H9 (cell line): ENCODE measurements around the gene CHMP1A. TPM values are rescaled to one million over a fixed set of nuclear protein-coding genes. Genes with fewer than 3 reads are reported as not detected.
A peak's percentile ranks its signal among the peaks of the same experiment; 100 is the strongest.
"Not testable (repeated sequence)": the region's sequence is repeated elsewhere in the genome, so short reads cannot be mapped to it uniquely, and the experiment has no call there.

ENCODE experiments used
- DNase-seq: peaks from one replicate; pipeline ENCODE4 v3.0.0-alpha.2; 2017
- H2AFZ ChIP-seq: one replicate; pipeline ENCODE4 v1.6.1; 2013; ENCODE audit warnings: mild to moderate bottlenecking, low read length, control low read depth, moderate library complexity
- H2AK5ac ChIP-seq: 2 replicates; pipeline ENCODE4 v1.6.1; 2013; ENCODE audit warnings: low read length, control low read depth, mixed read lengths; ENCODE audit not compliant: insufficient read length
- H2BK120ac ChIP-seq: one replicate; pipeline ENCODE4 v1.6.1; 2013; ENCODE audit warnings: low read depth, mild to moderate bottlenecking, low read length, control low read depth, inconsistent platforms; ENCODE audit not compliant: poor library complexity, severe bottlenecking
- H2BK12ac ChIP-seq: 2 replicates; pipeline ENCODE4 v1.6.1; 2013; ENCODE audit warnings: low read length, control low read depth, mixed read lengths, low read depth; ENCODE audit not compliant: insufficient read length
- H2BK15ac ChIP-seq: 2 replicates; pipeline ENCODE4 v1.6.1; 2013; ENCODE audit warnings: low read depth, low read length, control low read depth
- H2BK20ac ChIP-seq: one replicate; pipeline ENCODE4 v1.6.1; 2013; ENCODE audit warnings: low read depth, mild to moderate bottlenecking, low read length, control low read depth, inconsistent platforms; ENCODE audit not compliant: poor library complexity, severe bottlenecking
- H2BK5ac ChIP-seq: 2 replicates; pipeline ENCODE4 v1.6.1; 2013; ENCODE audit warnings: low read length, control low read depth, mixed read lengths; ENCODE audit not compliant: insufficient read length
- H3K14ac ChIP-seq: 2 replicates; pipeline ENCODE4 v1.6.1; 2013; ENCODE audit warnings: low read length, control low read depth; ENCODE audit not compliant: insufficient read depth
- H3K18ac ChIP-seq: 2 replicates; pipeline ENCODE4 v1.6.1; 2013; ENCODE audit warnings: low read depth, mild to moderate bottlenecking, mixed read lengths, low read length, control low read depth; ENCODE audit not compliant: insufficient read length
- H3K23ac ChIP-seq: 2 replicates; pipeline ENCODE4 v1.6.1; 2013; ENCODE audit warnings: low read length, control low read depth, mixed read lengths, low read depth; ENCODE audit not compliant: insufficient read length
- H3K23me2 ChIP-seq: 2 replicates; pipeline ENCODE4 v1.6.1; 2013; ENCODE audit warnings: low read depth, mild to moderate bottlenecking, mixed read lengths, low read length, control low read depth; ENCODE audit not compliant: insufficient read length, poor library complexity, severe bottlenecking
- H3K27ac ChIP-seq: 2 replicates; pipeline ENCODE4 v1.5.1; 2013; ENCODE audit warnings: low read length, control low read depth, mixed read lengths, low read depth; ENCODE audit not compliant: insufficient read length
- H3K27me3 ChIP-seq: 2 replicates; pipeline ENCODE4 v1.6.1; 2013; ENCODE audit warnings: low read length, control low read depth, inconsistent platforms; ENCODE audit not compliant: insufficient read depth
- H3K4ac ChIP-seq: 2 replicates; pipeline ENCODE4 v1.6.1; 2013; ENCODE audit warnings: low read depth, mild to moderate bottlenecking, control low read depth, inconsistent platforms, low read length, moderate library complexity
- H3K4me1 ChIP-seq: 2 replicates; pipeline ENCODE4 v1.6.1; 2013; ENCODE audit warnings: low read length, control low read depth, inconsistent platforms; ENCODE audit not compliant: insufficient read depth
- H3K4me2 ChIP-seq: 2 replicates; pipeline ENCODE4 v1.6.1; 2013; ENCODE audit warnings: low read length, control low read depth, mixed read lengths; ENCODE audit not compliant: insufficient read length, insufficient read depth
- H3K56ac ChIP-seq: 2 replicates; pipeline ENCODE4 v1.6.1; 2013; ENCODE audit warnings: low read depth, mild to moderate bottlenecking, mixed read lengths, low read length, control low read depth; ENCODE audit not compliant: insufficient read length
- H3K79me1 ChIP-seq: 2 replicates; pipeline ENCODE4 v1.6.1; 2013; ENCODE audit warnings: low read depth, mild to moderate bottlenecking, moderate library complexity, low read length, control low read depth, inconsistent platforms; ENCODE audit not compliant: insufficient read depth, poor library complexity, severe bottlenecking
- H3K79me2 ChIP-seq: 2 replicates; pipeline ENCODE4 v1.6.1; 2013; ENCODE audit warnings: low read length, control low read depth, inconsistent platforms; ENCODE audit not compliant: insufficient read depth
- H3K9ac ChIP-seq: 2 replicates; pipeline ENCODE4 v1.6.1; 2013; ENCODE audit warnings: low read length, control low read depth, mixed read lengths; ENCODE audit not compliant: insufficient read length; ENCODE audit errors: extremely low read depth
- H3K9me3 ChIP-seq: one replicate; pipeline ENCODE4 v1.6.1; 2013; ENCODE audit warnings: low read depth, low read length, inconsistent platforms; ENCODE audit not compliant: control insufficient read depth
- H3T11ph ChIP-seq: one replicate; pipeline ENCODE4 v1.6.1; 2013; ENCODE audit warnings: mild to moderate bottlenecking, low read length, control low read depth, inconsistent platforms
- H4K20me1 ChIP-seq: one replicate; pipeline ENCODE4 v1.6.1; 2013; ENCODE audit not compliant: control insufficient read depth, insufficient read length, insufficient read depth
- H4K5ac ChIP-seq: 2 replicates; pipeline ENCODE4 v1.6.1; 2013; ENCODE audit warnings: low read depth, mild to moderate bottlenecking, mixed read lengths, low read length, control low read depth; ENCODE audit not compliant: insufficient read length
- H4K8ac ChIP-seq: replicated peaks from 2 replicates; pipeline ENCODE4 v1.6.1; 2013; ENCODE audit warnings: low read length, control low read depth, mixed read lengths, low read depth; ENCODE audit not compliant: insufficient read length
- H4K91ac ChIP-seq: 2 replicates; pipeline ENCODE4 v1.6.1; 2013; ENCODE audit warnings: low read depth, mild to moderate bottlenecking, moderate library complexity, mixed read lengths, low read length, control low read depth; ENCODE audit not compliant: insufficient read length
- H3K27ac Mint-ChIP-seq, 3 experiments: 2 replicates in 2 of 3; 3 replicates in 1 of 3; pipeline ENCODE4 v1.8.0; 2020 to 2021; ENCODE audit warnings: mixed read lengths in 3 of 3, mild to moderate bottlenecking in 1 of 3, moderate library complexity in 1 of 3
- H3K27me3 Mint-ChIP-seq: 2 replicates; pipeline ENCODE4 v1.8.0; 2021; ENCODE audit warnings: low read depth, mild to moderate bottlenecking, moderate library complexity, mixed read lengths
- H3K36me3 Mint-ChIP-seq, 3 experiments: 2 replicates in 2 of 3; 3 replicates in 1 of 3; pipeline ENCODE4 v1.8.0; 2020 to 2021; ENCODE audit warnings: low read depth in 3 of 3, mixed read lengths in 3 of 3; ENCODE audit not compliant: insufficient read depth in 1 of 3
- H3K4me1 Mint-ChIP-seq, 2 experiments: 2 replicates each; pipeline ENCODE4 v1.8.0; 2020; ENCODE audit warnings: mixed read lengths in 2 of 2
- H3K4me3 Mint-ChIP-seq, 2 experiments: 2 replicates in 1 of 2; 3 replicates in 1 of 2; pipeline ENCODE4 v1.8.0; 2020 to 2021; ENCODE audit warnings: mild to moderate bottlenecking in 2 of 2, mixed read lengths in 2 of 2, moderate library complexity in 1 of 2
- H3K9me3 Mint-ChIP-seq, 2 experiments: 2 replicates in 1 of 2; 3 replicates in 1 of 2; pipeline ENCODE4 v1.8.0; 2020; ENCODE audit warnings: mild to moderate bottlenecking in 2 of 2, mixed read lengths in 2 of 2, moderate library complexity in 1 of 2
- WGBS: extraction: QIAGEN DNeasy Blood & Tissue Kit; methylation state at CpG from one replicate; pipeline ENCODE4 v1.1.7; 2013; ENCODE audit warnings: missing lambda C conversion rate, low lambda C conversion rate, mixed read lengths; ENCODE audit not compliant: insufficient read length; ENCODE audit errors: extremely low coverage; 5-methylcytosine and 5-hydroxymethylcytosine counted together
- total RNA-seq: library from RNA; stranded (reverse); gene quantifications from 2 replicates; pipeline ENCODE4 v1.2.1, GENCODE V29; 2021
- TF ChIP-seq, protein P1 (sequence below): fragments of 200-600 bp; sonication (generic); conservative IDR thresholded peaks from 3 replicates; pipeline ENCODE4 v1.8.0; 2021; ENCODE audit warnings: antibody characterized with exemption, mild to moderate bottlenecking

Gene CHMP1A
- total RNA-seq, 1 experiment from 2014 or later, result 89.6 TPM

DNA sequence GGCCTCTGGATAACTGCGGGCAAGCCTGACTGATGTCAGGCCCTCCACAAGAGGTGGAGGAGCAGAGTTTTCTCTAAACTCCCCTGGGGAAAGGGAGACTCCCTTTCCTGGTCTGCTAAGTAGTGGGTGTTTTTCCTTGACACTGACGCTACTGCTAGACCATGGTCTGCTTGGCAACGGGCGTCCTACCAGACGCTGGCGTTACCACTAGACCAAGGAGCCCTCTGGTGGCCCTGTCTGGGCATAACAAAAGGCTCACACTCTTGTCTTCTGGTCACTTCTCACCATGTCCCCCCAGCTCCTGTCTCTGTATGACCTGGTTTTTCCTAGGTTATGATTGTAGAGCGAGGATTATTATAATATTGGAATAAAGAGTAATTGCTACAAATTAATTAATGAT is 9.5 kb upstream of the CHMP1A start:
- not testable (repeated sequence) for H3K4me2 ChIP-seq, H3K27ac Mint-ChIP-seq, H2BK12ac ChIP-seq, DNase-seq, H2BK5ac ChIP-seq, H2AFZ ChIP-seq, H3K18ac ChIP-seq, H3T11ph ChIP-seq, H3K4ac ChIP-seq, H2AK5ac ChIP-seq, H3K23me2 ChIP-seq, H3K9me3 ChIP-seq, H2BK20ac ChIP-seq, H2BK120ac ChIP-seq, H4K91ac ChIP-seq, H3K4me1 ChIP-seq, H4K8ac ChIP-seq, H3K27me3 Mint-ChIP-seq, H4K5ac ChIP-seq, H3K23ac ChIP-seq, H3K14ac ChIP-seq, H3K79me1 ChIP-seq, H4K20me1 ChIP-seq, H3K27ac ChIP-seq, H3K27me3 ChIP-seq, H2BK15ac ChIP-seq, H3K79me2 ChIP-seq, H3K4me1 Mint-ChIP-seq, H3K4me3 Mint-ChIP-seq, H3K9ac ChIP-seq, H3K56ac ChIP-seq
- TF ChIP-seq, protein P1, sequence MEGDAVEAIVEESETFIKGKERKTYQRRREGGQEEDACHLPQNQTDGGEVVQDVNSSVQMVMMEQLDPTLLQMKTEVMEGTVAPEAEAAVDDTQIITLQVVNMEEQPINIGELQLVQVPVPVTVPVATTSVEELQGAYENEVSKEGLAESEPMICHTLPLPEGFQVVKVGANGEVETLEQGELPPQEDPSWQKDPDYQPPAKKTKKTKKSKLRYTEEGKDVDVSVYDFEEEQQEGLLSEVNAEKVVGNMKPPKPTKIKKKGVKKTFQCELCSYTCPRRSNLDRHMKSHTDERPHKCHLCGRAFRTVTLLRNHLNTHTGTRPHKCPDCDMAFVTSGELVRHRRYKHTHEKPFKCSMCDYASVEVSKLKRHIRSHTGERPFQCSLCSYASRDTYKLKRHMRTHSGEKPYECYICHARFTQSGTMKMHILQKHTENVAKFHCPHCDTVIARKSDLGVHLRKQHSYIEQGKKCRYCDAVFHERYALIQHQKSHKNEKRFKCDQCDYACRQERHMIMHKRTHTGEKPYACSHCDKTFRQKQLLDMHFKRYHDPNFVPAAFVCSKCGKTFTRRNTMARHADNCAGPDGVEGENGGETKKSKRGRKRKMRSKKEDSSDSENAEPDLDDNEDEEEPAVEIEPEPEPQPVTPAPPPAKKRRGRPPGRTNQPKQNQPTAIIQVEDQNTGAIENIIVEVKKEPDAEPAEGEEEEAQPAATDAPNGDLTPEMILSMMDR, result peak; percentile 60
- Mint-ChIP-seq H3K36me3 (peaks cover 46 to 51% (median 48%) of the 10 kb centered on the region in 3 experiments), H3K9me3 (peaks cover 24 to 30% of the 10 kb centered on the region in 2 experiments)
- no CpG with 5 or more reads among the region's 7 CpGs for WGBS

DNA sequence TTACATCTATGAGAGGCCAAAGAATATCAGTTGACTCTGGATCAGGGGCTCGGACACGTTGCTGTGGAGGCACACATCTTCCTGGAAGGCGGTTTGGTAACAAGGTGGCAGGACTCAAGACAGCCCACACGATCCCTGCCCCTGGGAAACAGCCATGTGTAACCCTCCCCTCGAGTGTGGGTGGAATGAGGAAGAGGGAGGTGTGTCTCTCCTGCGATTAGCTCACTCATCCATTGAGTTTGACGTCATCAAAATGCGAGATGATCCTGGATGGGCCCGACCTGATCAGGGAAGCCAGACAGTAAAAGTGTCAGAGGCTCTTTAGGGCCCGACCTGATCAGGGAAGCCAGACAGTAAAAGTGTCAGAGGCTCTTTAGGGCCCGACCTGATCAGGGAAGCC is 6.7 kb upstream of the CHMP1A start:
- not testable (repeated sequence) for H3K23me2 ChIP-seq, H2AK5ac ChIP-seq, H3K23ac ChIP-seq, H3K4me1 ChIP-seq, H2BK12ac ChIP-seq, H3K27me3 Mint-ChIP-seq, H3K79me1 ChIP-seq, H4K8ac ChIP-seq, H3K27me3 ChIP-seq, H3K4me3 Mint-ChIP-seq, H3K18ac ChIP-seq, H4K5ac ChIP-seq, DNase-seq, H3K9ac ChIP-seq, H3K27ac Mint-ChIP-seq, H3K27ac ChIP-seq, H3K14ac ChIP-seq, H2BK120ac ChIP-seq, H3K4me1 Mint-ChIP-seq, H4K20me1 ChIP-seq, H2AFZ ChIP-seq, H3K79me2 ChIP-seq, H4K91ac ChIP-seq, H3K4me2 ChIP-seq, H3T11ph ChIP-seq, H3K4ac ChIP-seq, H2BK15ac ChIP-seq, H2BK5ac ChIP-seq, H2BK20ac ChIP-seq, H3K56ac ChIP-seq, H3K9me3 ChIP-seq
- no CpG with 5 or more reads among the region's 11 CpGs for WGBS
- peaks cover 31 to 37% of the 10 kb centered on the region in 2 experiments for H3K9me3 Mint-ChIP-seq
- peaks cover 69 to 72% (median 72%) of the 10 kb centered on the region in 3 experiments for H3K36me3 Mint-ChIP-seq
